NAMALWA (cell line): ENCODE data around the gene SPATA21.

Experiments
- DNase-seq: peaks from one replicate; pipeline ENCODE4 v3.0.0-alpha.2; 2015; ENCODE audit warnings: low spot score

SPATA21 gene

DNA sequence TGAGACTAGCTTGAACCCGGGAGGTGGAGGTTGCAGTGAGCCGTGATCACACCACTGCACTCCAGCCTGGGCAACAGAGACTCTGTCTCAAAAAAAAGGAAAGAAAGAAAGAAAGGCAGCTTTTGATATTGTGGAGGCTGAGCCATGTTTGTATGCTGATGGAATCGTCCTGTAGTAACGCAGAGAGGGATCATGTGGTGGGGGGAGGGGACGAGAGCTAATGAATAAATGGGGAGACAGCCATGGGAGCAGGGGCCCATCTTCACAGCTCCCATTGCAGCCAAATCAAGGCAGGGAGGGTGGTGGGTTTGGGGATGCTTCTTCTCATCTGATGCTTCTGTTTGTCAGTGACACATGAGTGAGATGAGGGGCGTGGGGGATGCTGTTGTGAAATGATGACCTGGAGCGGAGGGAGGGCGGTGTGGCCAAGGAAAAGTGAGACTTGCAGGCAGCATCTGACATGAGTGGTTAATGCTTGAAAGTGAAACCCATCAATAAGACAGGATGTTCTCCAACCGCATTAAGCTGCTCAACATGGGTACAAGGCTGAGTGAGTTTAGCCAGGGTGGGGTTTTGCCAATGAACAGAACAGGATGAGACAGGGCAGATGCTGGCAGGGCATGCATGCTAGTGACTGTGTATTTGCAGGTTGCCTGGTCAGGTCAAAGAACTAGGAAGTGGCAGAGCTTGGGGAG lies 16.7 kb downstream of the SPATA21 start:
- DNase-seq = peak; percentile 60

DNA sequence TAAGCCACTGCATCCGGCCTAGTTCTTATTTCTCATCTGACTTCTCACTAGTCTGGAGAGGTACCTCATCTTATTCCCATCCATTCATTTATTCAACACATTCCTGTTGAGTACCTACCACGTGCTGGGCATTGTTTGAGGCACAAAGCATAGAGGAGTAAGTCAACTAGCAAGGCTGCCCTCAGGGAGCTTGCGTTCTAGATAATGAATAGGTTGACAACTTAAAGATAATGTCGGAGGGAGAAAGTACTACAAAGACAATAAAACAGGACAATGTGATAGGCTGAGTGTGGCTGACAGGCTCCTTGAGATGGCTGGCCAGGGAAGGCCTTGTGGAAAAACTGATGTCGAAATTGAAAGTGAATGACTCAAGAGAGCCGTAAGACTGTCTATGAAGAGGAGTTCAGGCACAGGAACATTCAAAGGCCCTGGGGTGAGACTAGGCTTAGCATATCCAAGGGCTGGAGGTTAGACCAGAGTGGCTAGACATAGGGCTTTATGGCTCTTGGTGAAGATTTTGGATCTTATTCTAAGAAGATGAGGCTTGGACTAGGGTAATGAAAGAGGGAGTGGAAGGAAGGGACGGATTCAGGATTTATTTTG lies 18.3 kb downstream of the SPATA21 start:
- DNase-seq = no peak

DNA sequence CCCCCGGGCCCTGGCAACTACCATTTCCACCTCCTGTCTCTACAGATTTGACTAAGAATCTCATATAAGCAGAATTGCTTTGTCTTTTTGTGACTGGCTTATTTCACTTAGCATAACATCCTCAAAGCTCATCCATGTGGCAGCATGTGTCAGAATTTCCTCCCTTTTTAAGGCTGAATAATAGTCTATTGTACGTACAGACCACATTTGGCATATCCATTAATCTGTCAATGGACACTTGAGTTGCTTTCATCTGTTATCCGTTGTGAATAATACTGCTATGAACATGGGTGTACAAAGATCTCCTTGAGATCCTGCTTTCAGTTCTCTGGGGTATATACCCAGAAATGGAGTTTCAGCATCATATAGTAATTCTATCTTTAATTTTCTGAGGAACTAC lies 24.0 kb downstream of the SPATA21 start:
- no peak for DNase-seq

DNA sequence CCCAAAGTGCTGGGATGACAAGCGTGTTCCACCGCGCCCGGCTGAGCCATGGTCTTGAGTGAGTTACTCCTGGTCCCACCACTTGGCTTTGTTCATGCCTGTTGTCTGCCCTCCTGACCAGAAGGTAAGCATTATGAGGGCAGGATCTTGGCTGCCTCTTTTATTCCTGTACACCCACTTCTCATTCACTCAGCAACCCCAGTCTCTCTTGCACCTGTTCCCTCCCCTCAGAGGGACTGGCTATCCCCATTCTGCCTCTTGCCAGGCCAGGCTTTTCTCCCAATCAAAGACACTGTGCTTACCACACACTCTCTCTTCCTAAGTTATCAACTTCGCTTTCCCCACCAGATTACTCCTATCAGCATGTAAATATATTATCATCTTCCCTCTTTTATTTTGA lies 26.4 kb downstream of the SPATA21 start:
- DNase-seq = no peak

DNA sequence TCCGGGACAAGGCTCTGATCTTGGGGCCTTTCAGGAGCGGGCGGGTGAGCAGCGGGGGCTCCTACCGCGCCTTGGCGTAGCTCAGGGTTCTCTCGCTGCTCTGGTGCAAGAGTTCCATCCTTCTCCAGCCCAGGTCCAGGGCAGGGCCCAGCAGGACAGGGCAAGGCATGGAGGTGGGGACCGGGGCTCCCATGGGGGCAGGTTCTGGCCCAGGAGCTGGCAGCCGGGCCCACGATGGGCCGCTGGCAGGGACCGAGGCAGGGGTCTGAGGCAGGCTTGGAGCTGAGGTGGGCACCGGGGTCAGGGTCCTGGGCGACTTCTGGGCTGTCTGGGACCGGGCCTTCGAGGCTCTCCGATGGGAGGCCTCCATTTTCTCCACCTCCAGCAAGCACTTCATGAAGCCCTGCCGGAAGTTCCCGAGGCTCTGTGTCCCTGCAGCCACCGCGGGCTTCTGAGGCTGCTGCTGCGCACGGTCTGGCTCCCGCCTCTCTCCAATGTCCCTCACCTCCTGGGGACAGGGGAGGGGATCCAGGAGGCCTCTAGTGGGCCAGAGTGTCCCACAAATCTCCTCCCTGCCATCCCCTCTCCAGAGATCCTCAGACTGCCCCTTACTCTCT lies 27.6 kb downstream of the SPATA21 start:
- DNase-seq = no peak

DNA sequence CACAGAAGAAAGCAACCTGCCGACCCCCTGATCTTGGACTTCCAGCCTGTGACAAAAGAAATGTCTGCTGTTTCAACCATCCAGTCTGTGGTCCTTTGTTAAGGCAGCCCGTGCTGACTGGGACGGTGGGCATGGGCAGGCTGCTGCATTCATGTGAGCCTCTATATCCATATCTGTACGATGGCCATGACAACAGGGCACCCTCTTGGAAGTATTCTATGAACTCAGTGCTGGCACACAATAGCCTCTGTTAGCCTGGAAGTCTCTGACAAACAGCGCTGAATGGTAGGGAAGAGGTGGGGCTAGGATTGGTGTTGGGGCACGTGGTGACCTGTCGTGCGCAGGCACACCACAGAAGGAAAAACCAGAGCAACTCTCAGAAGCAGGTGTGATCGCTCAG lies 30.4 kb downstream of the SPATA21 start:
- DNase-seq = no peak

DNA sequence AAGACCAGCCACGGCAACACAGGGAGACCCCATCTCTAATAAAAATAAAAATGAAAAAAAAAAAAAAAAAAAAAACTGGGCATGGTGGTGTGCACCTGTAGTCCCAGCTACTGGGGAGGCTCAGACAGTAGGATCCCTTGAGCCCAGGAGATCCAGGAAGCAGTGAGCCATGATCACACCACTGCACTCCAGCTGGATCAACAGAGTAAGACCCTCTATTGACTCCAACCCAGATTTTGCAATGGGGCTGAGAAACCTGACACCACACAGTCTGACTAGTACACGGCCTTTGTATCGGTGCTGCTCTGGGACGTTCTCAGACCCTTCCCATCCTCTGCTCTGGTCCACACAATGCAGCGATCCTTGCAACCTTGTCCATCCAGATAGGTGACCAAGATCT lies 31.8 kb downstream of the SPATA21 start:
- no peak for DNase-seq

DNA sequence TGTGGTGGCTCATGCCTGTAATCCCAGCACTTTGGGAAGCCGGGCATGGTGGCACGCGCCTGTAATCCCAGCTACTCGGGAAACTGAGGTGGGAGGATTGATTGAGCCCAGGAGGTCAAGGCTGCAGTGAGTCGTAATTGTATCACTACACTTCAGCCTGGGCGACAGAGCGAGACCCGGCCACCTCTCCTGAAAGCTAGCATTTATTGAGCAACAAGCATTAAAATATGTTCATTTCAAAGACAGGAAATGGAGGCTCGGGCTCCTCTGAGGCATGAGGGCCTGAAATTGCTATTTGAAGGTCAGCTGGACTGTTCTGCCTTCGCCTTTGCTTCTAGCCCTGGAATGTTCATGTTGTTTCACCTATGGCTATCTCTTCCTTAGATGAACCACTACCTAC lies 34.5 kb downstream of the SPATA21 start:
- no peak for DNase-seq

DNA sequence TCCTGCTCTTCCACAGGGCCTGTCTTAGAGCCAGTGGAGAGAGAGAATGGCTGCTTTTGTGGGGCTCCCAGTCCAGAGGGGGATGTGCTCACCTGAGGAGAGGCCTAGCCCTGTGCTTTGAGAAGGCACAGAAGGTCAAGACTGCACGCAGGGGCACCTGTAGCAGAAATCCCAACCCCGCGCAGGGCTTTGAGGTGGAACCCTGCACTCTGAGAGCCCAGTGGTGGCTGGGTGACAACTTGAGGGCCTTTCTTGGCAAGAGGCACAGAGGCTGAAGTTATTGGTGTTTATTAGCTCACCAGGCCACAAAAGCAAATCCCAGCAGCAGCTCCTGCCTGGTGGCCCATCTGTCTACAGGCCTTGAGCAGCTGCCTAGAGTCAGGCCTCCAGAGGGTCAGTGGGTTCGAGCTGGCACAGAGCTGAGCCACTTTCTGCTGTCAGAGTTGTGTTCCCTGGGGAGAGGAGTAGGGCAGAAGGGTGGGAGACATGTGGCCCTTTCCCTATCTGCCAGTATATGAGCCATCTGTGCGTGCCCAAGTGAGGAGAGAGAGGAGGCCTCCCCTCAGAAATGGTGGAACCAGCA lies 38.8 kb downstream of the SPATA21 start:
- no peak for DNase-seq

DNA sequence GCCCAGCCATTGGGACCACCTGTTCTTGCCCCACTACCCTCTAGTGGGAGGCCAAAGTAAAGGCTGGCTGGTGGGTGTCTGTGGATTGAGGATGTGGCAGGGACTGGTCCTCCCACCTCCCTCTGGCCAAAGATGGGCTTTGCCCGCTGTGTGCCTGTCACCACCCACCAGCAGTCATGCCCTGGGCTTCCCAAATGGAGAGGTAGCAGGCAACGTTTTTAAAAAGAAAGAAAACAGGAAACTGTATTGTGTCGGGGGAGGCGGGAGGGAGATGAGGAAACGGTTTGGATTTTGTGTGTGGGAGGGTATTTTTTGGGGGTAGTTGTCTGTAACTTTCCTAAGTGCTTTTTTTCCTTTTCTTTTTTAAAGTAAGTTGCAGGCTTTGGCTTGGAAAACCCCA lies 40.1 kb downstream of the SPATA21 start:
- DNase-seq = no peak

DNA sequence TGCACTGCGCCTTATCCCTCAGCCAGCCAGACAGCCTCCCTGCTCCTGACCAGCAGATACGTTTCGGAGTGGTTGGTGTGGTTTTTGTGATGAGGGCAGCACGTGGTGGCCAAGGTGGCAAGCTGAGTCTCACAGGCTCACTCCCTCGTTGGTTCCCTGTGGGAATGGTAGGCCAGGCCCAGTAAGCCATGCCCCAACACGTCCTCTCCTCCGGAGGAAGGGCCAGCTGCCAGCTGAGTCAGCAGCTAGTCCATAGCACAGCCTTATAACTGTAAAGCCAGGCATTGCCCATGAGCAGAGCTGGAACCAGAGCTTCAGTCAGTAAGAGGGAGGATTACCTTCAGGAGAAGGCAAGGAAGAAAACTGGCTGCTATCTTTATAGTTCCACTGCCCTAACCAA lies 40.6 kb downstream of the SPATA21 start:
- DNase-seq = no peak

DNA sequence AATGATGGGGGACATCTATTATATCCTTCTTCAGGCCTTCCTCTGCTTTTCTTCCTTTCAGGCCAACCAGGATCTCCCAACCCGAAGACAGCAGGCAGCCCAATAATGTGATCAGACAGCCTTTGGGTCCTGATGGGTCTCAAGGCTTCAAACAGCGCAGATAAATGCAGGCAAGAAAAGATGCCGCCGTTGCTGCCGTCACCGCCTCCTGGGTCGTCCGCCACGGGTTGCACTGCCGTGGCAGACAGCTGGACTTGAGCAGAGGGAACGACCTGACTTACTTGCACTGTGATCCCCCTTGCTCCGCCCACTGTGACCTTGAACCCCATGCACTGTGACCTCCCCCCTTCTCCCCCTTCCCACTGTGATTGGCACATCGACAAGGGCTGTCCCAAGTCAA lies 42.2 kb downstream of the SPATA21 start:
- no peak for DNase-seq

DNA sequence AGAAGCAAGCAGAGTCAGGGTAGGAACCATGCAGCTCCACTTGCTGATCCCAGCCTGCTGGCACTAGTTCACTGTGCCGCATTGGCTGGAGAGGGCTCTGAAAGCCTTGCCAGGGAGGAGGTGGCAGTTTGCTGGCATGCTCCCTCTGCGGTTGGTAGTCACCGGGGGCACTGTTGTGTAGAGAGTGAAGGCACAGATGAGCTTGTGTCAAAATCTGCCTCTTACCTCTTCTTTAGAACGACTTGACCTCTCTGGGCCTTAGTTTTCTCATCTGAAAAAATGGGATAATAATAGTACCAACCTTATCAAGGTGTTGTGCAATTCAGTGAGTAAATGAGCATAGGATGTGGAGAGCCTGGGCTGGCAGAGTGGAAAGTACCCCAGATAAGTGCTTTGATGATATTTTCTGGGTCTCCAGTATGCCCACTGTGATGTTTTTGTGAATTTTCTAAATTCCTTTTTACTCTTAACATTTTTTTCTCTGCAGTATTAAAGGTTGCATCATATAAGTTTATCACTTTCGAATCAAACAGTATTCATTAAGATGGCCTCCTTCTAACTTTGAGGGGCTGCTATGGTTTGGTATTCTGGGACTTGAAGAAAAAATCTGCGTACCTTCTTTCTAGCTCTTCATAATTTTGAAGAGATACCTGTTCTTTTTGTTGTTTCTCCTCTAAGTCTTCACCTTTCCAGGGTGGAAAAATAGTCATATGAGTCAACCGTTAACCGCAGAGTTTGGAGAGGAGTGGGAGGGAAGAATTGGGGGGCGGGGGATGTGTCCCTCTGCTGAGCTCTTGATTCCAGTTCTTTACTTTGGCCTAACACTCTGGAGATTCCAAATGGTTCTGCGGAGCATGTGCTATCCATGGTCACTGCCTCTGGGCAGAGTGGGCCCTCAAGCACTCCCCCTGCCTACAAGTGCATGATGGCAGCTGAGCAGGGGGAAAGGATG lies 43.4 kb downstream of the SPATA21 start:
- peak; percentile 37 for DNase-seq

DNA sequence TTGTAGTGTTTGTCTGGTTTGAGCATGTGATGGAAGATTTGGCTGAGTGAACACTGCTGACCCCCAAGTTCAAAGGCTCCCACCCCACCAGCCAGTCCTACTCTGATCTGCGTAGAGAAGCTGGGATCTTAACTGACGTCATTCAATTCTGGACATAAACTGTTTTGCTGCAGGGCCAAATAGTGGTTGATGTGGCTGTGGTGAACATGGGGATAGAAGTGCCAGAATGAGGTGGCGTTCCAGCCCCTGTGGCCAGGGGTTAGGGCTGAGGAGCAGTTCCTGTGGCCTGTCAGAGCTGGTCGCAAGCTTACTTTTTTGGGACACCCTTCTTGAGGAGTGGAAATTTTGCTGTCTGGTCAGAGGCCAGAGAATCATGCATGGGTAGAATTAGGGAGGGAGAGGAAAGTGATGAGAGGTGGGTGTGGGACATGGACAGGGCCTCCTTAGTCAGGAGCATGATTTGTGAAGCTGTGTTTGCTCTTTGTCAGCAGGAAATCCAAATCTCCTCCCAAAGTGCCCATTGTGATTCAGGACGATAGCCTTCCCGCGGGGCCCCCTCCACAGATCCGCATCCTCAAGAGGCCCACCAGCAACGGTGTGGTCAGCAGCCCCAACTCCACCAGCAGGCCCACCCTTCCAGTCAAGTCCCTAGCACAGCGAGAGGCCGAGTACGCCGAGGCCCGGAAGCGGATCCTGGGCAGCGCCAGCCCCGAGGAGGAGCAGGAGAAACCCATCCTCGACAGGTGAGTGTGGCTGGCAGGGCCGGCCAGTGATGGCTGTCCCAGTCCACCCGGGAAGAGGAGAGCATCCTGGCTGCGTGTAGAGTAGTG lies 44.3 kb downstream of the SPATA21 start:
- no peak for DNase-seq

DNA sequence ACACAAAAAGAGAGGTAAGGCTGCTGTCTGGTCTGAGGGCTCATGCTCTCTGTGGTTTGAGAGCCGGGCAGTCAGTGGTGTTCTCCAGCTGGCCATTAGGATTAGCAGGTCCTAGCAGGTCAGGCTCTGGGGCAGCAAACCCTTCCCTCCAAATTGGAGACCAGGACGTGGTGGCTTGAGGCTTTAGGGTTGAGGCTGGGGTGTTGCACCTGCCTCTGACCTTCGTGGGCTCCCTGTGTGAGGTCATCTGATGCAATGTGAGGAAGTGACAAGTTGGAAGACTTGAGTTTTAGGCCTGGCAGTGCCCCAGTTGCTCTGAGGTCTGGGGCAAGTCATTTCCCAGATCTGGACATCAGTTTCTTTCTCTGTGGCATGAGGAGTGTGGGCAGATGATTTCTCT lies 45.8 kb downstream of the SPATA21 start:
- DNase-seq = no peak

DNA sequence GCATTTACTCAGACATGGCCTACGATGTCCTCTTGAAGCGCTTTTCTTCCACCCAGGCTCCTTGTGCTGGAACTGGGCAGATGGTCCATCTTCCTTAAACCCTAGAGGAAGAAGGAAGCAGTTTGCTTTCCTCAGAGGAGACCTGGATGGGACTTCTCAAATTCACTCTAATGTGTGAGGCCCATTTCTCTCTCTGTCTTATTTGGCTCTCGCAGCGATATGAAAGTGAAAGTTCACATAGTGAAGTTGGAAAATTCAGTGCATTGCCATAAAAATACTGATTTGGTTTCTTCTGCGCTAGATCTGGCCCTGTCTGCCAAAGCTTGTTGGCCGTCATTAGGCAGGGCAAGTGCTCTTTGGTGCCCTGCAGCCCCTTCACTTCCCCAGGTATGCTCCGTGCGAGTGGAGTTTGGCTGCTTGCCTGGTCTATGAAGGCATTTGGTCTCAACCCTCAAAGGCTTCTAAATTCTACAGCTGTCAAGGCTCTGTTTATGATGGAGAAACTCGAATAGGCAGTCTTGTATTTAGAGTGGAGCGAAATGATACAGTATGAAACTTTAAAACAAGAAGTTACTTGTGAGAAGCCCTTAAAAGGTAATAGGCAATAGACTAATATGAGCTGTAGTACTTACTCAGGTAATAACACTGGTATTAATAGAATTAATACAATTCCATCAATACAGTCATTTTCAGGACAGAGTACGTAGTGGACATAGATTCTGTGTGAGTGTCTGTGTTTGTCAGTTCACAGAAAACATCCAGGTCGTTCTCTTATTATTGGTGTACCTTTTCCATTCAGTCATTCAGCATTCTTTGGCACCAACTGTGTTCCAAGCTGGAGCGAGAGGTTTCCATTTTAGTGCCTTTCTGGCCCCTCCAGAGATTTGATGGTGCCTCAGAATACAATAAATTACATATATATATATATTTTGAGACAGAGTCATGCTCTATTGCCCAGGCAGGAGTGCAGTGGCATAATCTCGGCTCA lies 49.7 kb downstream of the SPATA21 start:
- DNase-seq = peak; percentile 49

DNA sequence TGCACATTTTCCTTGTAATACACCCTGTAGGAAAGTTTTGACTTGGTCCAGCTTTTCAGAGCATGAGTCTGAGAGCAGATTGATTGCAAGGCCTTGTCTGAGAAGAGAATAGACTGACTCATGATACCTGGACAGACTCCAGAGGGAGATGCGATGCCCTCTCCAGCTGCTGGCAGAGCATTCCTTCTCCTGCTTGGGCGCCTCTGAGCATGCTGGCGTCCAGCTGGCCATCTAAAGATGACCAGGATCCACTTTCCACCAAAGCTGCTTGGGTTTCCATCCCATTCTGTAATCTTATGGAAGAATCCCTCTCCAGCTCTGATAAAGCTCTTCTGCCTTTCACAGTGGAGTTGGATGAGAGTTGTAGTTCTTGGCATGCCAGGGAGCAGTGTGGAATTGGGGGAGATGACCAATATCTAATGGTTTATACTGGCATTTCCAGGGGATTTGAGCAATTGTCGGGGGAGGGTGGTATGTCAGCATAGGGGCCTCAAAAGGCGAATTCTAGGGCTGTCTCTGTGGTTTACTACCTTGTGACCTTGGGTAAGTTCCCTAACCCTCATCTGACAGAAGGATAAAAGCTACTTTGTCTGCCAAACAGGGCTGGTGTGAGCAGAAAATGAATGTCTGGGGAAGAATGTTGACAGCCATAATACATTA lies 50.6 kb downstream of the SPATA21 start:
- DNase-seq = no peak

DNA sequence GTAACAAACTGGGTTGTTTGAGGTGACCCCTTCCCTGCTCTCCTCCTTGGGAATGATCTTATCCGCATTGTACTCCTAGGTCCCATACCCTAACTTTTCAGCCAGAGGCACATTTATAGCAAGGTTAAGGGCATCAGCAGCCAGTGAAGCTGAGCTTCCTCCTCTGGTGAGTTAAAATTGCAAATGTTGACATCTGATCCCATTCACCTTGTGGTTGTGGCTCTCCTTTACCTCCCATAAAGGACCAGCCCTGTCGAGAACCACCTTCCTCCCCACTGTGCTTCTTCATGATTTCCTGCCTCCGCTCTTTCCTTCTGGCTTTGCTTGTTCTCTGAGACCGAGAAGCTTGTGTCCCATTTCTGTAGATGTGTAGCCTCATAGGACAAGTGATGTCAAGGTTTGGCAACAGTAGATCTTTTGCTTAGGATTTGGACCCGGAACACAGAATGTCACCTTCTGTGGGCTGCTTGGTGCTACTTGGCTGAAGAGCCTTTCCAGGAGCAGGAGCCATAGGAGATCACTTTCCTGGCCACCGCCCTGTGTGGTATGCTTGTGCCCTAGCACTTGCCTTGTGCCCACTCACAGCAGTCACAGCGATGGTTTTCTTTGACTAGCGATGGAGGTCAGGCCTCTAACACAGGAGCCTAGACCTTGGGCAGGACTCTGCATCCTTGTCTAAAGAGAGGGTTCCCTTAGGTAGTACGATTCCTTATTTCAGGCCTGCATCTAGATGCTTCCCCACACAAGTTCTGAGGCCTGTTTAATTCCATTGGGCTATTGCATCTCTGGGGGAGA lies 51.4 kb downstream of the SPATA21 start:
- no peak for DNase-seq

DNA sequence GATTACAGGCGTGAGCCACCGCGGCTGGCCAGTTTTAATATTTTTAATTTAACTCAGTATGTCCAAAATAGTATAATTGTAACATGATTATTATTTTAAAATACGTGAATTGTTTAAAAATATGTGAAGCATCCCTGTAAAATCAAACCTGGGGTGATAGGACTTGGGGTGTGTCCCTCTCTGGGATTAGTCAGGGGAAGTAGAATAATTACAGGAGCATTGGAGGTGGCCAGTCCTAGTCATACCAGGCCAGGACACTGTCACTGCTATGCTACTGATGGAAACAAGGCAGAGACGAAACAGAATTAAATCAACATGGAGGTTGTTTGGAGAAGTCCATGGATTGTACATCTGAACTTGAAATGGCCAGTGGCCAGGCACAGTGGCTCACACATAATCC lies 53.3 kb downstream of the SPATA21 start:
- DNase-seq = no peak
